CD4-positive, alpha-beta T cell treated with Interleukin-6 for 4 hours (primary cell): ENCODE results near the gene DEXI.

Source experiments
- DNase-seq: peaks from one replicate; pipeline ENCODE4 v3.0.0-alpha.2; 2020; ENCODE audit warnings: mixed read lengths

DEXI gene

DNA sequence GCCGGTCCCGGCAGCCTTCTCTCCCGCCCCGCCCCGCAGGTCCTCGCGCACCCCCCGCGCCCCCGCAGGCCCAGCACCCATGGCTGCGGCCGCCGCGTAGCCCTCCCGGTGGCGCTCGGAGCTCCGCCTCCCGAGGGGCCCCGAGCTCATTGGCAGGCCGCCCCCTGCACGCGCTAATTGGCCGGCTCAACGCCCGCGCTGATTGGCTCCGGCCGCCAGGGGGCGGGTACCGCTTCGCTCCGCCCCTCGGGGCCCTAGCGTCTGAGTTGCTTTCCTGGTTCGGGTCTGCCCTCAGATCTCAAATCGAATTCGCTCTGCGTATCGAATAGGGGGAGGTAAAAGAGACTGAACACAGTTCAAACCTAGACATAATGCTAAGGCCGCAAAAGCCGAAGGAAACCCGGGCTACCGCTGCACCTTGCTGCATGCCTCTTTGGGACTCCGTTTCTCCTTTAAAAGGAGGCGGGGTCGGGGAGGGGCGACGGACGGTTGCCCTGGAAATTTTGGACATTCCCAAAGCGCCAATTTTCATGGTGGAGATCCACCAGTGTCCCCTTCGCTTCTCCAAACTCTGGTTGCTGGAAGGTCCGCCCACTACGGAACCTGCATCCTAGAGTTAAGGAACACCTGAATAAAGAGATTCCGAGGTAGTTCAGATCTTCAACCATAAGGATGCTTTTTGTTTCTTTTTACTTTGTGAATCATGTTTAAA is at the start of gene DEXI:
Gene DEXI, minus strand, starts transcription at position 117 of the 712 bp plus-strand sequence. CDS start 463 bp downstream, outside the sequence.
- DNase-seq, result peak; percentile 95

DNA sequence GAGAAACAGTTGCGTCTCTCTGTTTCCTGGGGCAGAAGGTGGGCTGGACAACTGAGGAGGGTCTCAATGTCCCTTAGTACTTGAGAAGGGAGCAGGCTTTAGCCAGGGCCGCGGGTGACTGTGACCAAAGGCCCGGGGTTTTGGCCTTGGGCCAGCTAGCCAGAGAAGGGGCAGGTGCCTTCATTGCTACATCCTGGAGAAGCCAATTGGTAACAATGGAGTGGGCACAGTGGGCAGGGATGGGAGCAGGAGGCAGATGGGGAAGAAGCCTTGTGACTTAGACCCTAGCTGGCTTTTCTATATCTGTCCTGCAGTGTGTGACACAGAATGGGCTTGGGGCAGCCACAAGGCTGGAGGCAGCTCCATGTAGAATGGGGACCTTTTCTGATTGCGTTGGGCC is 48.1 kb upstream of the DEXI start:
- no peak for DNase-seq

DNA sequence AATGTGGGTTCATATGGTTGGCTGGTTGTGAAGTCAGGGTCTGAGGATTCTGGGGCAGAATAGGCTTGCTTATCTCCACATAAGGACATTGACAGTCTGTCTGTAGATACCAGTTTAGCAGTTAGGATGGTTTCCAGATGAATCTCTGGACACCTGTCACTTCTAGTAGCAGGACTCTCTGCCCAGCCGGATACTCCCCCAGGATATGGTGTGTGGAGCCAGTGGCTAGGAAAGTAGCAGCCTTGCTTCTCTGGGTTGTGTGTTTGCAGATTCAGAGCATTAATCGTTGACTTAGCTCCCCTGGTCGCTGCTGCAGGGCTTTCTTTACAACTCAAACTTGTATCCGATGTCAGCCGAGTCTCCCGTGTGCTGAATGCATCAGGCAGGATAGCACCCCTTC is 47.3 kb upstream of the DEXI start:
- no peak for DNase-seq

DNA sequence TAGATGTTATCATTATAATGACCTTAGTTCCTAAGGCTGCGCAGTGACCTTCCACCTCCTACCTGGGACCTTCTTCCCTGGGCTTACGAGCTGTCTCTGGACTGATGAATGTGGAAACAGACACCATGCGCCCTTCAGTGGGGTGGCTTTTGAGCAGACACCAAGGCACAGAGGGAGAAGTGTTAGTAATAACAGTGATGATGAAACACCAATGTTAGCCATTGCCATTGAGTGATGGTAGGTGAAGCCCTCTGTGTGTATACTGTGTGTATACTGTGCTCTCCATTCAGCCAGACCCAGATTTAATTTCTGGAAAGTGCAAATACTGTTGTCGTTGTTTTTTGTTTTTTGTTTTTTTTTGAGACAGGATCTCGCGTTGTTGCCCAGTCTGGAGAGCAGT is 46.6 kb upstream of the DEXI start:
- no peak for DNase-seq

DNA sequence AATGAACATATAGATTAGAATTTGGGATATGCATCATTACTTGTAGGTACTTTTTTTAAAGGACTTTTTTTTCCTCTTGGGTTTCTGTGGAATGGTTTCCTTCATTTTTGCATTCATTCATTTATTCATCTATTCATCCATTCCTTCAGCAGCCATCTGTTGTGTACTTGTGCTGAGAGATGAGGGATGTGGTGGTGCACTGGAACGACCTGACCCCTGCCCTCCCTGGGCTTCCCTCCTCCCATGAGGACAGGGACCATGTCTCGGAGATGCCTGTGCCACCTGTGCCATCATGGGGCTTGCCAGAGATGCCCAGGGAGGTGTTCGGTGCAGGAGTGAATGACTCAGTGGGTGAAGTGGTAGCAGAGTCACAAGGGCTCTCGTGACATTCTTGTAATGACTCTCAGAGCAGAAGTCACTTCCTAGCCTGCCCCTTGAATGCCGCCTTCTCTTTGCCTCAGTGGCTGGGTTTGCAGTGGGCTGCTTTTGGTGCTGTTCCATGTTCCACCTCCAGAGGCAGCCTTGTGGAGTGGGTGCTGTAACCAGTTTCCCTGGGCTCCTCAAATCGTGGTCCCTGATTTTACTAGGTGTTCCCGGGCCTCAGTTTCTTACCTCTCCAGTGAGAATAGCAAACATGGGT is 46.0 kb upstream of the DEXI start:
- peak; percentile 60 for DNase-seq

DNA sequence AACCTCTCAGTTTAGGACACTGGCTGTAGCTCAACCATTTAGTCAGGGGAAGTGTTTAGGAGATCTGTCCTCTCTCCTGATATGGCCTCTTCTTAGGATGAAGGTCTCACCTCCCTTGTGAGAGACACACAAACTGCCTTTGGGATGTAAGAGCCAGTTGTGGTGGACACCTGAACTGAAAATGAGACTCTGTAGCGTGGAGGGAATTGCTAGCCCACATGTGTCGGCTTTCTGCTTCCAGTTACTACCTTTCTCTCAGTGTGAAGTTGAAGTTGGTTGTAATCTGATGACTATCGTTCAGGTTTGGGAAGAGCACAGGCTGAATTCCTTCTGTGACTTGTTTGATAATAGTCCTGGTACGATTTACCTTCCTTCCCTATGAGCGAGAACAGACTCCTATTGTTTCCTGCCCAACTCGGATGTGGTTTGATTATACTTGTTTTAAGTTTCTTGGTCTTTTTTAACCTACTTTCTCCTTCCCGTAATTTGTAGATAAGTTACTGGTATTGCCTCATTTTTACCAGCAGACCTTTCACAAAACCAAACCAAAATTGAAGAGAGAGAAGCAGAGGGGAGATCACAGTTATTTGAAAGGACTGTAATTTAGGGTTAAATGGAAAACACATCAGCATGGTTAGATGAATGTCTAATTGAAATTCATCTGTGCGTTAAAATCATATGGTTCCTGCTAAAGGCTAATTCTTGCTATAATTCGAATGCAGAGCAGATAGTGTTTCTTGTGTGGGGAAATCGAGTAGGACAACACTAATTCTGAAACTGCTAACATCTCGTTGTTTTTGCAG is 45.3 kb upstream of the DEXI start:
- no peak for DNase-seq

DNA sequence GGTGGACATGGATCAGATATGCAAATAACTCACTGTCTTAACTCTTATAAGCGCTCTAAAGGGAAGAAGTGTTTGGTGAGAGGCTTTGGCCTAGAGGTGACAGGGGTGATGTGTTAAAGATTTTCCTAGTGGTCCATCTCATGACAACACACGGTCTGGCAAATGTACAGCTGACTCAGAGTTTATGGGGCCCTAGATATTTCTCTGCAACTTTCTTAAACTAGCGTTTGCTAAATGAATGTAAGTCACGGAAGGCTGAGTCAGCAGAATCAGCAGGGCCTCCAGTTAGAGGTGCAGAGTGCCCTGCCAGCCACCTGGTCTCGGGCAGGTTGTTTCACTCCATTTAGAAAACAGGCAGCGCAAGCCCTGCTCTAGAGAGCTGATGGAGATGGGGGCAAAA is 42.2 kb upstream of the DEXI start:
- no peak for DNase-seq

DNA sequence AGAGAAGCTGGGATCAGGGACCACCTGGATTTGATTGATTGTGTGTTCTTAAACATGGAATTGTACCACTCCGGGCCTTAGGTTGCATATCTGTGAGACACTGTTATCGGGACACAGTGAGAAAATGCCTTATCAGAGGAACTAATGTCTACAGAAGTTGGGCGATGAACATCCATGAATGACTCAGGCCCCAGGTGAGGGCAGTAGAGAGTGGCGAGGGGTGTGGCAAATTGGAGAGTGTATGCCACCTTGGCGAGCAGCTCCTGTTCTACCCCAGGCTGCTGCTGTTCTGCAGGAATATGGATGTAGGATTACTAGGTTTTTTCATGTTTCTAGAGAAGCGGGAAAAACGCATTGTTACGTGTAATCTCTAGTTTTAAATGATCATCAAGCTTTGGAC is 40.9 kb upstream of the DEXI start:
- DNase-seq, result peak; percentile 35

DNA sequence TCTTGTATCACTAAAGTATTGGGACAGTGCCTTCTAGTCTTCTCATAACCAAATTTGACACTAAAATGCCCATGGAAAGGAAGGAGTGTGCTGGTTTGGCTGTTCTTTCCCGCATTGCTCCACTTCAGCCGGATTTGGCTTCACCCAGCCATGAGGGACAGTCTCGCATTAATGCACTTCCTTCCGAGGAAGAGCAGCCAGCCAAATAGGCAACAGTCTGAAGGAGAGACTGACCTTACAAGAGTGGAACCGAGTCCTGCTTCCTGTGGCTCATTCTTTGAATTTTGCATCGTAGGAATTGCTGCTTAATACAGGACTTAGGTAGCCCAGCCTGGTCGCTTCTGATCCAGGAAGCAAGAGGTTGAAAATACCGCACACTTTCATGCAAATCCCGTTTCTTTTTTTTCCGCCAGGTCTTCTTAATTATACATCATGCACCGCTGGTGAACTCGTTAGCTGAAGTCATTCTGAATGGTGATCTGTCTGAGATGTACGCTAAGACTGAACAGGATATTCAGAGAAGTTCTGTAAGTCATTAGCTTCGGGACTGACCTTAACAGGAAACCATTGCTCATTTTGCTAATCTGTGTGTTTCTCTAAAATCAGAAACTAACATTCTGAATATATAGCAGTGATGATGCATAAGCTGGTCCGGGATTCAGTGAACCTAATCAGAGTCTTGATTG is 40.3 kb upstream of the DEXI start:
- DNase-seq, result no peak

DNA sequence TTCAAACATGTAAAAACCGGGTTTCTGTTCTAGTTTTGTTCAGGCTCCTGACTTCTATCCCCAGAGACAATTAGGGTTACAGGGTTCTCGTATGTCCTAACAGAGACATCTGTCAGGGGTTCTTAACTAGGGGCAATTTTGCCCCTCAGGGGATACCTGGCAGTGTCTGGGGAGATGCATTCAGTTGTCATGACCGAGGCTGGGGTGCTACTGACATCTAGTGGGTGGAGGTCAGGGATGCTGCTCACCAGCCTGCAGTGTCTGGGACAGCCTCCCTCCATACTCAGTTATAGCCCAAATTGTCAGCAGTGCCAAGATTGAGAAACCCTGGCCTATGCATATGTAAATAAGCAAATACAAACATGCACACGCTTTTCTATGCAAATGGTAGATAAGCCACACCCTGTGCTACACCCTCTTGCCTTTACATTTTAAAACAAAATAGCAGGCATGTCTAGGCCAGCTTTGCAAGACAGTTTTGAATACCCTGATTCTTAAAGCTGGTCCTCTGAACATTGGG is 39.5 kb upstream of the DEXI start:
- DNase-seq, result peak; percentile 41

DNA sequence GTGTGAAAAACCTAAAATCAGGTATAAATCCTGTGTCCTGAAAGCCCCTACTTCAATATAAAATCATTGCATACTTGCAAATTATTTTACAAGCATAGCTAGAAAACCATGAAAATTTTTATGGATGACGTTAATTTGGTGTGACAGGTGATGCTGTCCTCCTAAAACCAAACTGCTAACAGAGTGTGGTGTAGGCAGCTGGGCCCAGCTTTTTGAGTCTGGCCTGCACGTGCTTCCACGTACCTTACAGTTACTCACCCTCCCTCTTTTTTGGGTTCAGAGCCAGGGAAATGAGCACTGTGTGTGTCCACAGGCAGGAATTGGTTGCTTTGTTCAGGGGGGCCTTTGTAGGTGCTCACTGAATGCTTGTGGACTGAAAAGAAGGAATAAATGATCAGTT is 38.5 kb upstream of the DEXI start:
- no peak for DNase-seq

DNA sequence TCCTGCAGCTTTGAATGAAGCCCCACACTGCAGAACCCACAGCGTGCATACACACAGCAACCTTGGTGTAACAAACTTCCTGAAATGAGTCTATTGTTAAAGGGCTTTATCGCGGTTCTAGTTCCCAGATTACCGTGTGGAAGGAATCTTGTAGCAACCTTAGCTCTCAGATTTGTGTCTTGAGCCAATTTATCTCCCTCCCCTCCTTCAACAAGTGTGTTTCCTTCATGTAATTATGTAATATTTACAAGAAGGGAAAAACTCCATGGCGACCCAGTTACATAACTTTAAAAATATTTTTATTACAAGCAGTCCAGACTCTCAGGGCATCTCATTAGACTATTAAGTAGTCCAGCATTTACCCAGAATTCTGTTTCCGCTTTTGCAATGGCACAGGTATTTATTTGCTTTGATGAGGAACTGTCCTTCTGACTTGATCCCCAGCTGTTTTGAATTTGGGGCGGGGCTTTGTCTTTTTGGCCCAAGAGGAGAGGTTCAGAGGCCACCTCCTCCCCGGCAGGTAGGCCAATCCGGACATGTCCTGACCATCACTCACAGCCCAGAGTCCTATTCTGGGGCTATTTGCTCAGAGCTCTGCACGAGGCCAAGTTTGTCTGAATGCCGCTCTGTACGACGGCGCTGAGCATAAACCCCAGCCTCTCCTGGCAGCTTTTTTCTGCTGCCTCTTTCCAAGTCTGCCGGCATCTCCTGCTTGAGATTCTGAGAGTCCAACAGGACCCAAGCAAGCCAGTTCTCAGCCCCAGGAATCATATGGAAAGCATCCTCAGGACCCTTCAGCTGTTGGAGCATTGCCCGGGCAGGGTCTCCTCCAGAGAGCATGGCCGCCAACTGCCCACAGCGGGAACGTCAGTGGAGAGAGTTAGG is 37.7 kb upstream of the DEXI start:
- no peak for DNase-seq

DNA sequence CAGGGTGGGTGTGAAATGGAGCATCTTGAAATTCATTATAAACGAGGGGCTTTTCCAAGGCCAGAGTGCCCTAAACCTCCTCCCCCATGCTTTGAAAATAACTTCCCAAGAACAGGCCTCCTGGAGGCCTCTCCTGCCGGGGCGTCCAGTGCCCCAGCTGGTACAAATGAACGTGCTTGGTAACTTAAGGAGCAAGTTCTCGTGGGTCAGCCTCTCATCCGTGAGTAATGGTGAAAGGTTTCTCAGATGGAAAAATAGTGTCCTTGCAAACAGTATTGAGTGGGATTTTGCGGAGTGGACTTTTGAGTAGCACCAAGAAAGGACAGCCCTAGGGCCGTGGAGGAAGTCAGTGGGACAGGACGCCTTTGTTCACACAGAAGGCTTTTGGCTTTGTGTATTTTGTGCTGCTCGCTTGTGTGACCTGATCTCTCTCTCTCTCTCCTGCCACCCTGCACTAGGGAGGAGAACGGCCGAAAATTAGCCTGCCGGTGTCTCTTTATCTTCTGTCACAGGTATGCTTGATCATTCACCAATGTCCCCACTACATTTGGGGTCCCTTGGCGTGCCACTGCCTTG is 36.7 kb upstream of the DEXI start:
- no peak for DNase-seq

DNA sequence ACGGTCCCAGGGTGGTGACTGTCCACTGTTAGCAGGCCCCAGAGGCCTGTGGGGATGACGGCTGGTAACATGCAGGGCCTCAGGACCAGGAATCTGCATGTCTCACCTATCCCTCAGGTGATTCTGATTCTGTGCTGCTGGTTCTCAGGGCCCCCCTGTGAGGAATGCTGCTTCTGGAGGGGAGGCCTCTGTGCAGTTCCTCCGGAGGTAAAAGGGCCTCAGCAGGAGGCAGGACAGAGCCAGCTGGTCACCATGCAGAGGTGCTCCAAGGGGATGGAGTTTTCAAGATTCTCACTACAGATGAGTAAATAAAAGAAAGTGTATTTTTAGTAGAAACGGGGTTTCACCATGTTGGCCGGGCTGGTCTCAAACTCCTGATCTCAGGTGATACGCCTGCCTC is 35.9 kb upstream of the DEXI start:
- no peak for DNase-seq

DNA sequence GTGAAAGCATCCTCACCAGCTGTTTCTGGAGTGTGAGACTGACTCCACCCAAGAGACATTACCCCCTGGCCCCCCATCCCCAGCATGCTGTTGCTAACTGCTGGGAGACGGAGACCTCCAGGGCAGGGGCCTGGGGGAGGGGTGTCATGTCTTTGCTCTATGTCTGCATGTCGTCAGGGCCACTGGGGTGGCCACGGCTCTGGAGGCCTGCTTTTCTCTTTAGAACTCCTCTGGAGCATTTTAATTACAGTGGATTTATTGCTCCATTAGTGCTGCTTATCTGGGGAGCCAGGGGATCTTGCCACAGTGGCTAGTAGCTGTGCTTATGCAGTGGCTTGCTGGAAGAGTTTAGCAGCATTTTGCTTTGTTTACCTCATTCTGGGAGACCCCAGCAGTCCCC is 34.4 kb upstream of the DEXI start:
- DNase-seq, result no peak

DNA sequence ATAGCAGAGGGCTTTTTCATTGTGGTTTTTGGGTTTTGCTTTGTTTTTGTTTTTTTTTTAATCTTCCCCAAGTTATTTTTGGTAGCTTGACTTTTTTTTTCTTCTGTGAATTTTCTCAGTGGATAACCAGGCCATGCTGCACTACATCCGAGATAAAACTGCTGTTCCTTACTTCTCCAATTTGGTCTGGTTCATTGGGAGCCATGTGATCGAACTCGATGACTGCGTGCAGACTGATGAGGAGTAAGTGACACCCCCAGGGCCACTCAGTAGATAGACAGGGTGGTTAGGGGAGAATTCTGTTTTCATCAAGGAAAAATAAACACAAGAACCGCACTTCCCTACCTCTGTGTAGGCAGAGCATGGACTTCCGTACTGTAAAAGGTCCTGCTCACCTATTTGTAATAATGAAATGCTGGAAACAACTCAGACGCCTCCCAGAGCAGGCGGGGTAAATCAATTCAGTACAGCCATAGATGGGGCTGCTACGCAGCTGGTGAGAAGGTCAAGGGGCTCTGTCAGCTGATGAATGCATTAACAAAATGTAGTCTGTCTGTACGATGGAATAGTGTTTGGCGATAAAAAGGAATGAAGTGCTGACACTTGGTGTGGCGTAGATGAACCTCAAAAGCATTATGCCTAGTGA is 30.7 kb upstream of the DEXI start:
- no peak for DNase-seq

DNA sequence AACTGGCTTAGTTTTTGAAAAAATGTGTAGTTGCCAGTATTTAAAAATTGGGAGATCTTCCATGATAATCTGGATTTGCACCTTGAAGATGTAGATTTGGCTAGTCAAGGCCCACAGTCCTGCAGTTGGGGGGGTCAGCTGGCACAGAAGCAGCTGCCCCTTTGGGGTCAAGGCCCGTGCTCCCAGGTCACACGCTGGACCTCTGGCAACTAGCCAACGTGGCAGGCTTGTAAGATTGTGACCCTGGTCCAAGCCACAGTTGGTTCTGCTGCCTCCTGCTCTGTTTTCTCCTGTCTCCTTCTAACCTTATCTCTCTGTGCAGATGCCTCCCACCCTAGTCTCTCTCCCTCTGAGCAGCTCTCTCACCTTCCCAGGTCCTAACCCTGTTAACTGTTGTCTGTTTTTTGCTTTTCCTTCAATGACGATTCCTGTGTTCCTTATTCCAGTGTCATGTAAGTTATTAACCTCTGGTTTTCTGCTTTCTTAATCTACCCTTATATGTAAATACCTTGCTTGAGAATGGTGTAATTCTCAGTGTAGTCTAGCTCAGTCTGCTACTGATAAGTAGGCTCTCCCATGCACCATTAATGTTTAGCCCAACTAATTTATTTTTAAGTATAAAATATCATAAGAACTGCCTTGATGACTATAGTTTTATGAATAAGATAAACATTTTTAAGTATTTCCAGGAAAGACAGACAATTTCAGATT is 30.0 kb upstream of the DEXI start:
- DNase-seq, result no peak

DNA sequence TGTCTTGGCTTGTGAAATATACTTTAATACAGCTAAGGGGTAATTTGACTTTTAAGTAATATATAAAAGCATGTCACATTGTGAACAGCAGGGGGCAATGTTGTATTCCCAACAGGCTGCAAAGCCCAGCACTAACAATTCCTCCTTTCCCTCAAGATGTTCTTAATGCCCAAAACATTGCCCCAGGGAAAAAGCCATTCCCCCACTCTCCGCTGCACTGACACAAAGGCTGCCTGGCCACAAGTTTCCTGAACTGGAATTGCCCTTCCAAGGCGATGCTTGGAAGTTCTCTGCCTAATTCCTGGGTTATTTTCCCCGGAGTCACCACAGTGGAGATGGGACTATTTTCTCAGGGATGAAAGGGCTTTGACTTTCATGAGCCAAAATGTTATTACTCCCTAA is 29.3 kb upstream of the DEXI start:
- peak; percentile 58 for DNase-seq

DNA sequence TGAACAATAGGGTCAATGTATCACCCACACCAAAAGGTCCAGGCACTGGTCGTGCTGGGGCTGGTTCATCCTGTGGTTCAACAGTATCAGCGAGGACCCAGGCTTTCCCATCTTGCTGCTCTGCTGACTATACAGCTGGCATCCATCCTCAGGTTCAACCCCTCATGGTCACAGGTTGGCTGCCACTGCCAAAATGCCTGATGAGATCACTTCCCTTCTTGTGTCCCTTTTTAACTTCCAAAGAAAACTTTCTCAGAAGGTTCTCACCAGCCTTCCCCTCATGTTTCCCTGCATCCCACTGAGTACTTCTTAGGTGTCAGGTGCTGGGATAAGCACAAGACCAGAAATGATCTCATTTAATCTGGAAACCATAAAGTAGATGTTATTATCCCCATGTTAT is 27.8 kb upstream of the DEXI start:
- DNase-seq, result no peak

DNA sequence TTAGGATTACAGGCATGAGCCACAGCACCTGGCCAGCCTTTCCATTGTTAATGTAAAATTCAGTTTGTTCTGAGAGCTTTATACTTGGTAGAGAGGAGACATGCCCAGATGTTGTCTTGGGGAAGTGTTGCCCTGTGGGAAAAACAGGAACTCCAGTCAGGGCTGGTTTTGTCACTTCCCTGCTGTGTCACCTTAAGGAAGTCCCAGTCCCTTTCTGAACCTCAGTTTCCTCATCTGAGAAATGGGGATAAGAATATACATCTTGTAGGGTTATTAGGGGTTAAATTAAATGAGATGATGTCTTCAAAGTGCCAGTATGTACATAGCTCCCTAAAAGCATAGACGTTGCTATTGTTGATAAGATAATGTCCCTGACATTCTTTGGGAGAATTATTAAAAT is 27.3 kb upstream of the DEXI start:
- no peak for DNase-seq

DNA sequence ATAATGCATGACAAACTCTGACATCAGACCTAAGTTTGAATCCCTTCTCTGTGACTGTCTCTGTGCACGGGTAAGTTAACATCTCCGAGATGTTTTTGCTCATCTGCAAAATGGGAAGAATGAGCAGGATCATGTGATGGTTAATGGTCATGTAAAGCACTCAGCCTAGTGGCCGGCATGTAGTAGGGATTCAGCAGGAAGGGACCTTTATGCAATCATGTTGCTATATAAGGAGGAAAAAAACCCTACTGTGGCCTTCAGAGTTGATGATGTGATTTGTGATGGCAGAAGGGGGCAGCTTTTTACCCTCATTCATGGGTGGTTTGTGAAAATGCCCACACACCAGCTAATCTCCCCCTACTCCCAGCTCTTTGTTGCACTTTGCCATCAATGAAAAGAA is 26.2 kb upstream of the DEXI start:
- no peak for DNase-seq
